Dedifferentiated amniotic fluid mesenchymal stem cell (primary cell): ENCODE data around the gene HSPB1.
"Not testable (repeated sequence)": the region's sequence is repeated elsewhere in the genome, so short reads cannot be mapped to it uniquely, and the experiment has no call there.

Experiments
- DNase-seq: peaks from one replicate; pipeline ENCODE4 v3.0.0-alpha.2; 2016; ENCODE audit errors: extremely low spot score

Gene HSPB1

DNA sequence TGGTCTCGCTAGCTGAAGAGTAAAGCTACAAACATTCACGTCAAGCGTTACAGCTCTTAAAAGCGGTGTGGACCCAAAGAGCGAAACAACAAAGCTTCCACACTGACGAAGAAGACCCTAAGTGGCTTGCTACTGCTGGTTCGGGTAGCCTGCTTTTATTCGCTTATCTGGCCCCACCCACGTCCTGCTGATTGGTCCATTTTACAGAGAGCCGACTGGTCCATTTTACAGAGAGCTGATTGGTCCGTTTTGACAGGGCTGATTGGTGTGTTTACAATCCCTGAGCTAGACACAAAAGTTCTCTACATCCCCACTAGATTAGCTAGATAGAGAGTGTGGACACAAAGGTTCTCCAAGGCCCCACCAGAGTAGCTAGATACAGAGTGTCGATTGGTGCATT, 6.4 kb downstream of the HSPB1 start:
- not testable (repeated sequence) for DNase-seq

DNA sequence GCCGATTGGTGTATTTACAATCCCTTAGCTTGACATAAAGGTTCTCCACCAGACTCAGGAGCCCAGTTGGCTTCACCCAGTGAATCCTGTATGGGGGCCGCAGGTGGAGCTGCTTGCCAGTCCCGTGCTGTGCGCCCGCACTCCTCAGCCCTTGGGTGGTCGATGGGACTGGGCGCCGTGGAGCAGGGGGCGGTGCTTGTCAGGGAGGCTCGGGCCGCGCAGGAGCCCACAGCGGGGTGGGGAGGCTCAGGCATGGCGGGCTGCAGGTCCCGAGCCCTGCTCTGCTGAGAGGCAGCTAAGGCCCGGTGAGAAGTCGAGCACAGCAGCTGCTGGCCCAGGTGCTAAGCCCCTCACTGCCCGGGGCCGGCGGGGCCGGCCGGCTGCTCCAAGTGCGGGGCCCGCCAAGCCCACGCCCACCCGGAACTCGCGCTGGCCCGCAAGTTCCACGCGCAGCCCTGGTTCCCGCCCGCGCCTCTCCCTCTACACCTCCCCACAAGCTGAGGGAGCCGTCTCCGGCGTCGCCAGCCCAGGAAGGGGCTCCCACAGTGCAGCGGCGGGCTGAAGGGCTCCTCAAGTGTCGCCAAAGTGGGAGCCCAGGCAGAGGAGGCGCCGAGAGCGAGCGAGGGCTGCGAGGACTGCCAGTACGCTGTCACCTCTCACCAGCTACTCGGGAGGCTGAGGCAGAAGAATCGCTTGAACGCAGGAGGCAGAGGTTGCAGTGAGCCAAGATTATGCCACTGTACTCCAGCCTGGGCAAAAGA, 7.0 kb downstream of the HSPB1 start:
- DNase-seq = not testable (repeated sequence)

DNA sequence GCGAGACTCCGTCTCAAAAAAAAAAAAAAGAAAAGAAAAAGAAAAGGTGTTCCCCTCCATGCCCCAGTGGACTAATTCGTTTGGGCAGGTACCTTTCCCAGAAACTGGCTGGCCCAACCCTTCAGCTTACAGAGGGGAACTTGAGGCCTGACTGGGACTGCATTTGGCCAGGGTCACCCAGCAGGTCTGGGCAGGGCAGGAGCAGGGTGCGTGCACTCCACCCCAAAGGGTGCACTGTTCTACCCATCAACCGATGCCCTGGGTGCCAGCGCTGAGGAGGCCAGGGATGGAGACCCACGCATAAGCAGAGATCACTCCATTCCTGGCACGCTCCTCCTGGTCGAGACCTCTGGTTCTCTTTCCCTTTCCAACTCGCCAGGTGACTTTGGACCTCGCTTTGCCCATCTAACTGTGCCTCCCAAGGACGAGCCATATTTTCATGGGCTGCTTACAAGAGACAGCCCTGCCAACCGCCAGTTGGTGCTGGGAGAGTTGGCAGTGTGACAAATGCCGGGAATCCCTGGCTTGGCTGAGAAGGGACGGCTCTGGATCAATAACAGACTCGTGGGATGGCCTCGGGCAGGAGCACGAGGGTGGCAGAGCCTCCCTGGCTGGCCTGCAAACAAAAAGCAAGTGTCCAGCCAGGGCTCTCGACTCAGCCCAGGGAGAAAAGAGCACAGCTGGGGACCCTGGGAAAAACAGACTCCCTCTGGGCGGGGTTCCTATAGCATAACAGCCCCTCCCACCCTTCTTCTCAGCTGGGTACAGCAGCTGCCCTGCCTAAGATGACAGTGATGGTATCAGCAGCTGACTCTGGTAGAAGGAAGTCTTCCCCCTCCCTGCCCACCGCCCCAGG, 7.9 kb downstream of the HSPB1 start:
- no peak for DNase-seq

DNA sequence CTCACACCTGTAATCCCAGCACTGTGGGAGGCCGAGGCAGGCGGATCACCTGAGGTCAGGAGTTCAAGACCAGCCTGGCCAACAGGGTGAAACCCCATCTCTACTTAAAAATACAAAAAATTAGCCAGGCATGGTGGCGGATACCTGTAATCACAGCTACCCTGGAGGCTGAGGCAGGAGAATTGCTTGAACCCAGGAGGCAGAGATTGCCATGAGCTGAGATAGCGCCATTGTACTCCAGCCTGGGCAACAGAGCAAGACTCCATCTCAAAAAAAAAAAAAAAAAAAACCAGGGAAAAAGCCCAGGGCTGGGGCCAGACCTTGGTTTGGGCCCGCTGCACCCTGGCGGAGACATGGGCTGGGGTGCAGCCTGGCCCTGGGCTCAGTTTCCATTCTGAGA, 9.4 kb downstream of the HSPB1 start:
- not testable (repeated sequence) for DNase-seq

DNA sequence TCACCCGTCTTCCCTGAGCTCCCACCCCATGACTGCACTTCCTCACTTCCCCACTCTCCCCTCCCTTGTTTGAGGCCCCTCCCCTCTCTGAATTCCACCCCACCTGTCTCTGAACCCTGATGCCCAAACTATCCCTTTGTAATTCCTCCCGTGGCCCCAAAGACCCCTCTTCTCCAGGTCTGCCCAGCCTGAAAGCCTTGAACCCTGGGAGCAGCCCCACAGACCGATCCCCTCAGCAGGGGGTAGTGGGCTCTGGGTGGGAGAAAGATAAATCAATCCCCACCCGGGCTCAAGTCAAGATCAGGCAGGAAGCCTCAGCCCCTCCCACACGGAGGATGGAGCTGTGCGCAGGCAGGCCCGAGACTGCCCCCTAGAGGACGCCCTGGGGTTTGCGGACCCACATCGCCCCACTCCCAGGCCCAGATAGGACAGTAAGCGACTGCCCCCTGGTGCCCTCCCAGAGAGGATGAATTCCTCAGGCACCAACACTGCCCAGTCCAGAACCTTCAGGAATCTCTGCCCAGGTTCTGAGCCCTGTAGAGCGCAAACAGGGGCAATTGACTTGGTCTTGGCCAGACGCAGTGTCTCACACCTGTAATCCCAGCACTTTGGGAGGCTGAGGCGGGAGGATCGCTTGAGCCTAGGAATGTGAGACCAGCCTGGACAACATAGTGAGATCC, 11.7 kb downstream of the HSPB1 start:
- peak; percentile 90 for DNase-seq

DNA sequence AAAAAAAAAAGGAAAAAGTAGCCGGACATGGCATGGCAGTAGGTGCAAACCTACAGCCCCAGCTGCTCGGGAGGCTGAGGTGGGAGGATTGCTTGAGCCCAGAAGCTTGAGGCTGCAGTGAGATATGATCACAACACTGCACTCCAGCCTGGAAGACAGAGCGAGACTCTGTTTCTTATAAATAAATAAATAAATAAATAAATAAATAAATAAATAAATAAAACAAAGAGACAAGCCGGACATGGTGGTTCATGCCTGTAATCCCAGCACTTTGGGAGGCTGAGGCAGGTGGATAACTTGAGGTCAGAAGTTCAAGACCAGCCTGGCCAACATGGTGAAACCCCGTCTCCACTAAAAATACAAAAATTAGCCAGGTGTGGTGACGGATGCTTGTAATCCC, 12.3 kb downstream of the HSPB1 start:
- DNase-seq = not testable (repeated sequence)

DNA sequence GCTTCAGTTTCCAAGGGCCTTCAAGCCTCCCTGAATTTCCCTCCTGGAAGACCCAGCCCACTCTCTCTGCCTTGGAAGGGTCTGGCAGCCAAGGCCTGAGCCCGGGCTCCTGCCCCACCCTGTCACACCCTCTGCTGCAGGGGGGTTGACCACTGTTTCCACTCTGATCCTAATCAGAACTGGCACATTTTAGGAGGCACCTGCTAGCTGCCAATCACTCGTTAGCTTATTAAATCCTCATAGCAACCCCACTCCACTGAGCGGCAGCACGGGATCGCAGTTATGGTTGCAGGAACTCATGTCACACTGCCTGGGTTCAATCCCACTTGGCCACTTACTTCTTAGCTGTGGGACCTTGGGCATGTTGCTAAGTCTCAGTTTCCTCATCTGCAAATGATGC, 12.9 kb downstream of the HSPB1 start:
- DNase-seq = no peak

DNA sequence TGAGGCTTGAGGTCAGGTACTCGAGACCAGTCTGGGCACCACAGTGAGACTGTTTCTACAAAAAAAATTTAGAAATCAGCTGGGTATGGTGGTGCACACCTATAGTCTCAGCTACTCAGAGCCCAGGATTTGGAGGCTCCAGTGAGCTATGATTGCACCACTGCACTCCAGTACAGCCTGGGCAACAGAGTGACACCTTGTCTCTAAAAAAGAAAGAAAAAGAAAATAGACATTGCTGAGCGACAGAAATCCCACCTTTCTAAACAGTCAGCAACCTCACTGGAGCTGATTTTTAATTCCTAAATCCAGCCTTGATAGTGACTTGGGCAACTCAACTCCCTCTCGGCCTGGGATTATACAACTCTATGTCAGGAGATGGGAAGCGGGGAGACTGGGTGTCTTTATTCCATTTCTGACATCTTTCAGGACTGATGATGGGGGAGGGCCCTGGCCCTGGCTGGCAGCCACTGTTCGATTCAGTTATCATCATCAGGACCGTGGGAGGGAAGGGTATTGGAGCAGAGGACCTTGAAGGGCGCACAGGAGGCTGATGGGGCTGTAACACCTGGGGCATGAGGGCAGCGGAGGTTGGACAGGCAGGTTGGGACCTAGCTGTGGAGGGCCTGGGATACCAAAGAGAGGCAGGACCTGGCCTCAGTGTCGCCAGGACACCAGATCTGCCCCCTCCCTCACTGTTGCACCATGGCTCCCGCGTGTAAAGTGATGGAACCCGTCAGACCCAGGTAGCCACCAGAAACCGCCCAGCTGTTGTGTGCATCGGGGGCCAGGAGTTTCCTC, 14.7 kb downstream of the HSPB1 start:
- DNase-seq = no peak

DNA sequence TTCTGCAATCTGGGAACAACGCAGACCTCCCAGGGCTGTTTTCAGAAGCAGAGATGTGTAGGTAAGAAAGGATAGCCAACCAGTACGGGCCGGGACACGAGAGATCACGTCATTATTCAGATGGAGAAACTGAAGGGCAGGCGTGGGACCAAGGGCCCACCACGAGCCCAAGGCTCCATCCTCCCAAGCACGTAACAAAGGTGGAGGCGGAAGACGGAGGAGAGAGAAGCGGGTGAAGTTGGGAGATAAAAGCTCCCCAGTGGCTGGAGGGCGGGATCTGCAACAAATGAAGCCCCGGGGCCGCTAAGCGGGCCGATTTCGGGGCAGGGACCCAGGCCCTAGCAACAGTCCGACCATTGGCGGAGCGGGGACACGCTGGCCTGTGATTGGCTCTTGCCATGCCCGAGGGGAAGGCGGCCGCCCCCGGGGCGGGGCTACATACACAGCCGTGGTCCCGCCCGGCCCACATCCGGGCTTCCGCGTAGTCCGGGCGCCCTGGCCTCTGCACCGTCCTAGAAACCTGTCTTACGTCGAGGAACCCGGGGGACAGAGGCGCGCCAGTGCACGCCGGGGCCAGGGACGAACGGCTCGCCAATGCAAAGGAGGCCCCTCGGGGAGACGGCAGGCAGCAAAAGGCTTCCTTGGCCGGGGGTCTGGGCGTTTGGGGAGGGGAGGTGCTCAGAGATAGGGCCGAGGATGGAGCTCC, 15.5 kb downstream of the HSPB1 start:
- peak; percentile 93 for DNase-seq

DNA sequence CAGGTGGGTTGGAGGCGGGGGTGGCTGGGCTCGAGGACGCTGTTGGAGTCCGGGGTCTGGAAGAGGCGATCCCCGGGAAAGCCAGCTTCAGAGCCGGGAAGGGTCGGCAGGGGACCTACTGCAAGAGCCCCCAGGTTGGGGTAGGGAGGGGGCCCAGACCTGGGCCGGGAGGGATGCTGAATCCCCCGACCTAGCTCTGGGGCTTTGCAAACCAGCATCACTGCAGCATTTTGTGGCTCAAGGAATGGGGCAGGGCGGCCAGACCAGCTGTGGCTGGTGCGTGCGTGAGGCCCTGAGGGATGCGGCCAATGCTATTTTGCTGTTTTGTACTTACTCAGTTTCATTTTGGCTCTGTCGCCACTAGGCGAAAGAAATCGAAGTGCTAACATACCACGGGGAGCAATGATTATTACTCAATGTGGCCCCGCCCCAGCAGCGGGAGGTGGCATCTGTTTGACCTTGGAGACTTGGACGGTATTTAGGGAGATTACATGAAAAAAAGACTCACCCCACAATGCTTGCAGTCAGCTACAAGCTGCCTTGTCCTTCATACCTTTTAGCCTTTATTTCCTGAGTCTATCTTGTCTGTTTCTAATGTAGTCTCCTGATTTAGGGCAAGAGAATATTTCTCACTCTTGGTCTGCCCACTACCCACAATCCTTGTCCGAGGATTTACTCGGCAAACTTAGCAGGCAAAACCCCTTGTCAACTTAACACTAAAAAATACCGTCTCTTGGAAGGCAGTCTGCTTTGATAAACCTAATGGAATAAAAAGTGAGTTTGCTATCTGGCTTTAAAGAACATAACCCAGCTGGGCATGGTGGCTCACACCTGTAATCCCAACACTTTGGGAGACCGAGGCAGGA, 16.2 kb downstream of the HSPB1 start:
- peak; percentile 93 for DNase-seq

DNA sequence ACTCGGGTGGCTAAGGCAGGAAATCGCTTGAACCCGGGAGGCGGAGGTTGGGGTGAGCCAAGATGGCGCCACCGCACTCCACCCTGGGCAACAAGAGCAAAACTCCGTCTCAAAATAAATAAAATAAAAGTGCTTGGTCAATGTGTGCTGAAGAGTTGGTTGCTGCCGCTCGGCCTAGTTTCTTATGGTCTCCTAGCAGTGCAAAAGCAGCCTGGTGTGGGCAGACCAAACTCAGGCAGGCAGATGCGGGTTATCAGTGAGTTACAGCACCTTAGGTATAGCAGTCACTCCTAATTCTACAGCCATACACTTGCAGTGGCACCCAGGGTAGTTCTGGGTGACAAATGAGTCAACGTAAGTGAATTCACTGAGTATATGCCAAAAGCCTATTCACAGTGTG, 22.6 kb downstream of the HSPB1 start:
- DNase-seq = no peak

DNA sequence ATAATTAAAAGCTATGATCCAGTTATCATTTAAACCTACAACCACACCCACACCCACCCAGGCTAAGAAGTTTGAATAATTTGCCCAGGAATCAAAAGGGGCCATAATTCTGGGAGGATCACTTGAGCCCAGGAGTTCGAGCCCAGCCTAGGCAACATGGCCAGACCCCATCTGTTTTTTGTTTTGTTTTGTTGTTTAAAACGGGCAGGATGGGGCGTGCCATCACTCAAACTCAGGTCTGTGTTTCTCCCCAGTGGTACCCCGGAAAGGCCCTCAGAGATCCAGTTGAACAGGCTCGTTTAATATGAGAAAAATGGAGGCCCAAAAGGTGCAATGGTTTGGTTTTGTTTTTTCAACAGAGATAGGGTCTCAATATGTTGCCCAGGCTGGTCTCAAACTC, 23.3 kb downstream of the HSPB1 start:
- DNase-seq = no peak

DNA sequence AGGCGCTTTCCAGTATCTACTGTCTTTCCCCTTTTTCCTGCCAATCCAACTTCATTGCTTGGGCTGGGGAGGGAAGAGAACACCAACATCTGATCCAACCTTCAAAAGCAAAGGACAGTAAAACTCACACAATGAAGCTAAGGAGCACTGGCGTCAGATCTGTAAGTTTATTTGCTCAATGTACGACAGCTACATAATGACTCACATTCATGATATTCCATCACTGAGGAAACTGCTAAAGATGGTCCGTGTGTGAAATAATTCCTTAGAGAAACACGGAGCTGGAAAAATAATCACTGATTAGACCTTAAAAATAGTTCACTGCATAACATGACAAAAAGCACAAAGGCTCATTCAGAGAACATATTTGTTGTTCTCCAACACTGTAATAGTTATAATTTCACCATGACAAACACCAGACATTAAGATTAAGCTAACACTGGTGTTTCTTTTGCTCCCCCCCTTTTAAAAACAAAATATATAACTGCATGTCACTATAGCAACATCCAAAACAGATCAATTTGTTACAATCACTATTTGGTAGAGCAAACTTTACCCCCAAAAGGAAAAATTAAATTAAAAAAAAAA, 24.3 kb downstream of the HSPB1 start:
- no peak for DNase-seq

DNA sequence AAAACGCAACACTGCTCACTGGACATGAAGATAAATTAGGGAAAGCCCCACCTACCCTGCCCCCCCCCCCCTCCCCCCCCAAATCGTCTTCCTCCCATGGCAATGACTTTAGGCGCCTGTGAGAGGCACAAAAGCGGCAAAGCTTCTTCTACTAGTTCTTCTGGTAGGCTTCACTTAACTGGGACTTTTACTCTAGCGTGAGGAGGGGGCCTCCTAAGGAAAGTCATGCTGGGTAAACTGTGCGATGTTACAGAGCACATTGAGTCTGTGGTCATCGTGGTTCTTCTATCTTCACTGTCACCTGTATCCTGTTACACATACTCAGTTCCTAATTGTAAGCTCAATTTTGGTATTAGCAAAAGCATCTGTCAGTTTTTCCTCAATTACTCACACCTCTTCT, 25.1 kb downstream of the HSPB1 start:
- no peak for DNase-seq

DNA sequence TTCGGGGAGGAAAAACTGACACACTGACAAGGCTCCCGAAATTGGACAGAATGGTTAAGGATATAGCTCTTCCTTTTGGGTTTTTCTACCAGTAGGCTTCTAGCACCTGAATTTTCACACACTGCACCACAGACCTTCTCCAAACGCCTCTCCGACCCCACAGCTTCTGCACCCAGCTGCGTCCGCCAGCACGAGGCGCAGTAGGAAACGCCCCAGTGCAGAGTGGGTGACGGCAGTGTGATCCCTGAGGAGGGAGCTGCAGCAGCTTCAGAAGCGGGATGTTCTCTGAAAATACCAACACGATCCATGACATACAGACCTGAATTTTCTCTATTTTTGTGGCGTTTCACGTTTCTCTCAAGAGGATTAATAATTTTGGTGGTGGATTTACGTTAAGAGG, 25.9 kb downstream of the HSPB1 start:
- no peak for DNase-seq

DNA sequence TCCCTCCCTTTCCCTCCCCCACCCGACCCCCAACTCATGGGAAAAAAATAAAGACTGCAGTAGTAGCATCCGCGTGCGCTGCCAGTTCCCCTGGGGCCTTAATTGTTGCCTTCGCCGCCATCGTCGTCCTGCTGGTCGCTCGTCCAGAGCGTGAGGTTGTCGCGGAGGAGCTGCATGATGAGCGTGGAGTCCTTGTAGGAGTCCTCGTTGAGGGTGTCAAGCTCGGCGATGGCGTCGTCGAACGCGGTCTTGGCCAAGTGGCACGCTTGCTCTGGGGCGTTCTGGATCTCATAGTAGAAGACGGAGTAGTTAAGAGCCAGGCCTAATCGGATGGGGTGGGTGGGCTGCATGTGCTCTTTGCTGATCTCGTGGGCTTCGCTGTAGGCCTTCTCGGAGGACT, 27.0 kb downstream of the HSPB1 start:
- no peak for DNase-seq

DNA sequence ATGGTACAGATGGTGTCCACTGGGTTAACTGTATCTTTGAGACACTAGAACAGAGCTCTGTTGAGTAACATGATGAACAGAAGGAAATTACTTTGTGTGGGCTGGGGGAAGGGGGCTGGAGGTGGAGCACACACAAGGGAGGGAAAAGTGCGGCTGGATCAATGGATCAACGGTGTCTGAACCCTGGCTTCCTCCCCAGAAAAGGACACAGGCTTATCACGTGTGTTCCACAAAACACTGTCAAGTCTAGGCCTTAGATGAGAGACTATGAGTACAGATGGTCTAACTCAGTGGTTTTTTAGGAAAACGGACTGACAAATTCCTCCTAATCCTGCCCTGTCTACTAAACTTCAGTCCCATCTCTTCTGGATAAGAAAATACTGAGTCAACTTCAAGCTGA, 27.8 kb downstream of the HSPB1 start:
- DNase-seq = no peak

DNA sequence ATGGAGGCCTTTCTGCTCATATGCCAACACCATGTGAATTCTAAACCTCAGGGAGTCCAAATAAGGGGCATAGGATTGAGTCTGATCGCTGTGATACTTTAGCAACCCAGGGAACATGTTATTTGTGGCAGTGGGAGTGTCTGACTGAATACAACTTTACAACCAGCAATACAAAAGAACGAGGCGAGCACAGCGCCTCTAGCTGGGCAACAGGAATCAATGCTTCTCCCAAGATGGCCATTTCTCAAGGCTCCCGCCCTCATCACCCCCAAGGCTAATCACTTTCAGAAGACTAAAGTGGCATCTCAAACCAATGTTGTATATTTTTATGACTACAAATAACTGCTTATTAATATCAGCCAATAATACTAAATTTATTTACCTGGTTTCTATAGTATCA, 28.2 kb downstream of the HSPB1 start:
- no peak for DNase-seq

DNA sequence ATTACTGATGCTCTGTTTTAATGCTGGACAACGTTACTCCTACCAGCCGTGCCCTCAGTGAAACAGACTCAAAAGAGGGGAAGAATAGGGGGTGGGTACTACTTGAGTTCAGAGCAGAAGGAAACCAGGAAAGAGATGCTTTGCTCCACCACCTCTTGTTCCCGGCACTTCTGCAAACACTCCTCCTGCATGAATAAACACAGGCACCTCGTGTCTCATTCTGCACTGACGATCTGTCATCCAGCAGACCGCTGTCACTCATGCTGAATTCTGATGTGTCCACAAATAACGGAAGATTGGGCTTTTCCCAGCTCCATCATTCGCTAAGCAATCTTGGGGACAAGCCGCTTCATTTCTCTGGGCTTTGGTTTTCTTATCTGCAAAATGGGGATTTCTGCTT, 29.6 kb downstream of the HSPB1 start:
- DNase-seq = no peak
